HEK293 (cell line): ENCODE measurements around the gene CAMK2G.

ENCODE experiments used
- CTCF ChIP-seq: fragments of 450-650 bp; formaldehyde crosslinking; IDR thresholded peaks from 2 replicates; pipeline ENCODE4 v1.5.1; 2016; ENCODE audit warnings: missing biosample characterization, missing genetic modification characterization
- HOXD13 ChIP-seq: sonication (generic); formaldehyde crosslinking; IDR thresholded peaks from 2 replicates; pipeline ENCODE4 v1.8.0; 2022; ENCODE audit warnings: missing genetic modification reagents, borderline replicate concordance
- PRDM1 ChIP-seq: fragments of 450-650 bp; formaldehyde crosslinking; IDR thresholded peaks from 2 replicates; pipeline ENCODE4; 2016; ENCODE audit warnings: missing biosample characterization, missing genetic modification characterization
- SALL2 ChIP-seq: fragments of 450-650 bp; formaldehyde crosslinking; IDR thresholded peaks from 2 replicates; pipeline ENCODE4 v1.5.0; 2017; ENCODE audit warnings: missing biosample characterization, mild to moderate bottlenecking, missing genetic modification characterization, borderline replicate concordance
- TCF7L2 ChIP-seq: IDR thresholded peaks from 2 replicates; pipeline ENCODE4 v1.6.1; 2011; ENCODE audit warnings: low read depth, mild to moderate bottlenecking, inconsistent platforms, low read length, moderate library complexity, borderline replicate concordance
- ZNF600 ChIP-seq: fragments of 450-650 bp; formaldehyde crosslinking; IDR thresholded peaks from 2 replicates; pipeline ENCODE4 v1.5.1; 2016; ENCODE audit warnings: missing biosample characterization, missing genetic modification characterization
- ZNF639 ChIP-seq: fragments of 450-650 bp; formaldehyde crosslinking; IDR thresholded peaks from 2 replicates; pipeline ENCODE4 v1.5.1; 2016; ENCODE audit warnings: missing biosample characterization, missing genetic modification characterization
- ZNF747 ChIP-seq: fragments of 450-650 bp; formaldehyde crosslinking; IDR thresholded peaks from 2 replicates; pipeline ENCODE4 v1.5.1; 2016; ENCODE audit warnings: missing biosample characterization, missing genetic modification characterization
- TF ChIP-seq, protein P1 (sequence below): fragments of 450-650 bp; formaldehyde crosslinking; IDR thresholded peaks from 2 replicates; pipeline ENCODE4 v1.5.1; 2016; ENCODE audit warnings: missing biosample characterization, missing genetic modification characterization, low read depth

DNA sequence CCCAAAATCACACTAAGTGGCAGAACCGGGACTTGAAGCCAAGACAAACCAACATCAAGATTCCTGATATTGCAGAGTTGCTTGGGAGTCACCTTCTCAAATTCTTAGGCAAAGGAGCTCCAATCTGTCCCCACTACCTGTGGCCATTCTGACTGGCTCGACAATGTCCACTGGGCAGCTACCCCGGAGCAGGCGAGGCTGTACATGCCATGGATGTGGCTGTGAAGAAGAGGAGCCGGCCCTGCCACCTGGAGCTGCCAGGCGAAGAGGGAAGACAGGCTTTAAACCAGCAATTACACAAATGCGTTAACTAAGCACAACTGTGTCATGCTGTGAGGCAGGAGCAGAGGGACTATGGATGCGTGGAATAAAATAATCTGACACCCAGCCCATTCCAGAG, 18.1 kb downstream of the CAMK2G start:
- TF ChIP-seq CTCF (tag by site-specific recombination), result no peak
- TF ChIP-seq HOXD13 (CRISPR knock-in tag), result no peak
- TF ChIP-seq ZNF639, result no peak
- TF ChIP-seq PRDM1 (tag by site-specific recombination), result no peak
- no peak for TF ChIP-seq TCF7L2
- TF ChIP-seq, protein P1, sequence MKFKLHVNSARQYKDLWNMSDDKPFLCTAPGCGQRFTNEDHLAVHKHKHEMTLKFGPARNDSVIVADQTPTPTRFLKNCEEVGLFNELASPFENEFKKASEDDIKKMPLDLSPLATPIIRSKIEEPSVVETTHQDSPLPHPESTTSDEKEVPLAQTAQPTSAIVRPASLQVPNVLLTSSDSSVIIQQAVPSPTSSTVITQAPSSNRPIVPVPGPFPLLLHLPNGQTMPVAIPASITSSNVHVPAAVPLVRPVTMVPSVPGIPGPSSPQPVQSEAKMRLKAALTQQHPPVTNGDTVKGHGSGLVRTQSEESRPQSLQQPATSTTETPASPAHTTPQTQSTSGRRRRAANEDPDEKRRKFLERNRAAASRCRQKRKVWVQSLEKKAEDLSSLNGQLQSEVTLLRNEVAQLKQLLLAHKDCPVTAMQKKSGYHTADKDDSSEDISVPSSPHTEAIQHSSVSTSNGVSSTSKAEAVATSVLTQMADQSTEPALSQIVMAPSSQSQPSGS (tag by site-specific recombination), result no peak
- TF ChIP-seq SALL2 (tag by site-specific recombination), result no peak
- no peak for TF ChIP-seq ZNF600 (tag by site-specific recombination)
- TF ChIP-seq ZNF747 (tag by site-specific recombination), result no peak
